ENCODE data around the gene NTRK2.

The NTRK2 gene

DNA sequence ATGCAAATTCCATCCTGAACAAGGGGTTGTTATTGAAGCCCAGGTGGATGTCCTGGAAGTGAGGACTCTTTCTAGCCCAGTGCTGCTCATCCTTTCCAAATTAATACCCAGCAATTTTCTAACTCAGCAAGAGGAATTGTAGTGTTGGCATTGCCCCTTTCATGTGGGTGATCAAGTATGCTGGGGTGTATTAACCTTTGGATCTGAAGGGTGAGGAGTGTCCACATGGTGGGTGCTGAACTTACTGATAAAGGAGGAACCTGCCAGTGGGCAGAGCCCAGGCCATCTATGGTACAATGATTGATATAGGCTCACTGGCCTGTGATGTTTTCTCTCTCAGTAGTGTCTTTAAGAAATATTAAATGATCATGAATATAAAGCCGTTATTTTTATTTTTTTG, 210.1 kb downstream of the NTRK2 start:
- TF ChIP-seq ZFX (IDR thresholded peaks at IDR 0.05; ENCODE audit: borderline replicate concordance) (no peak), CTCF (IDR thresholded peaks at IDR 0.05) (no peak)

DNA sequence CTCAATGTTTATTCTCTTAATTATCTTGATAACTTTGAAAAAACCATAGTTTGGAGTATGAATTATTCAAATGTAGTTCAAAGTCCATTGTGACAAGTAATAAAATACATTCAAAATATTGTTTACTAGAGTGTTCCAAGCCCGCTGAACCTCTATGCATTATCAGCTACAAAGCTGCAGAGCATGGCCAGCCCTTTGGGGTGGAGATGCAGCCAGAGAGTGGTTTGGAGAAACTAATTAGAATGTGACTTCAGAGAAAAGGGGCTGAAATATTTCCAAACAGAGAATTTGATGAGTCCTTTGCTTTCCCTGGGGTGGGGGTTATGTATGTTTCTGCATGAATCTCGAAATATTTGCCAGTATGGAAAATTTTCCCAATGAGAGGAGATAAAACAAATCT, 211.3 kb downstream of the NTRK2 start:
- no peak overlapping the region for H3K27ac ChIP-seq
- TF ChIP-seq CTCF (IDR thresholded peaks at IDR 0.05) = no peak
- TF ChIP-seq ZFX (IDR thresholded peaks at IDR 0.05; ENCODE audit: borderline replicate concordance) = no peak

More for the DNA sequence above, 210.1 kb downstream of the NTRK2 start:
- no peak overlapping the region for H3K27ac ChIP-seq

DNA sequence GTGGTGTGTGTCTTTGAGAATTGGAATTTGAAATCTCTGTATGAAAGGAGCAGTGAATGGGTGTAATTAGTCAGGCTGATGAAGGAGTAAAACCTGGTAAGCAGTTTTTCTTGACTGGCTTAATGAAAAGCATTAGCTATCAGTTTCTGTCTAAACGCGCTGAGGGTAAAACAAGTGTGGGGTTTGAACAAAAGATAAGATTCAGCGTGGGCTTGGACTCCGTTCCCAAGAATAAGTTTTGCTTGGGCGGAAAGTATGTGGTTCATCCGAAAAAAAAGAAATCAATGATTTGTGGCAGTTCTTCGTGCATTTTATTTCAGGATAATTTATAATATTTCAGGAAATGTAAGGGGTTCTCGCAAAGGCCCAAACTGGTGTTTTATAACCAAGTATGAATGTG, 217.3 kb downstream of the NTRK2 start:
- TF ChIP-seq CTCF (IDR thresholded peaks at IDR 0.05) = no peak
- no peak for TF ChIP-seq ZFX (IDR thresholded peaks at IDR 0.05; ENCODE audit: borderline replicate concordance)
- H3K27ac ChIP-seq = no peak overlapping the region

- TF ChIP-seq ZFX (IDR thresholded peaks at IDR 0.05; ENCODE audit: borderline replicate concordance) = no peak
- TF ChIP-seq CTCF (IDR thresholded peaks at IDR 0.05) = no peak
- no peak overlapping the region for H3K27ac ChIP-seq
Measured at GRCh38 chr9:84891924-84892323, 222.4 kb downstream of the NTRK2 start.

- TF ChIP-seq ZFX (IDR thresholded peaks at IDR 0.05; ENCODE audit: borderline replicate concordance) = no peak
- no peak for TF ChIP-seq CTCF (IDR thresholded peaks at IDR 0.05)
- no peak overlapping the region for H3K27ac ChIP-seq
Measured at GRCh38 chr9:84893419-84894128, 224.0 kb downstream of the NTRK2 start.

GRCh38 chr9:84894859-84895258, 225.3 kb downstream of the NTRK2 start:
- TF ChIP-seq ZFX (IDR thresholded peaks at IDR 0.05; ENCODE audit: borderline replicate concordance) = no peak
- no peak for TF ChIP-seq CTCF (IDR thresholded peaks at IDR 0.05)
- H3K27ac ChIP-seq = no peak overlapping the region

- TF ChIP-seq CTCF (IDR thresholded peaks at IDR 0.05) = no peak
- TF ChIP-seq ZFX (IDR thresholded peaks at IDR 0.05; ENCODE audit: borderline replicate concordance) = no peak
- no peak overlapping the region for H3K27ac ChIP-seq
Measured at GRCh38 chr9:84897362-84898094, 228.0 kb downstream of the NTRK2 start.

Measured in 22Rv1 (cell line).